Peyer's patch (tissue), 4 donors: ENCODE measurements around the gene CNTN4.

Experiments used
- CTCF ChIP-seq, 6 experiments: fragments of 450-650 bp in 4 of 6; fragments of 200-600 bp in 2 of 6; sonication (generic) in 1 of 6; IDR thresholded peaks; one replicate each; pipeline ENCODE4 v1.5.1; 2017 to 2019; ENCODE audit warnings: antibody characterized with exemption in 6 of 6, mild to moderate bottlenecking in 3 of 6, moderate library complexity in 1 of 6
- POLR2A ChIP-seq, 2 donors: fragments of 450-650 bp; IDR thresholded peaks; one replicate each; pipeline ENCODE4 v1.5.1; 2017; ENCODE audit warnings: antibody characterized with exemption in 2 of 2, mild to moderate bottlenecking in 2 of 2, moderate library complexity in 2 of 2

GRCh38 chr3:2978977-2979732 lies 880.5 kb downstream of the CNTN4 start:
- TF ChIP-seq CTCF (IDR thresholded peaks at IDR 0.05) (no peak), POLR2A (IDR thresholded peaks at IDR 0.05) (no peak)
